ENCODE measurements around the gene PDXDC1.
"Not testable (repeated sequence)": the region's sequence is repeated elsewhere in the genome, so short reads cannot be mapped to it uniquely, and the experiment has no call there.

Gene PDXDC1

DNA sequence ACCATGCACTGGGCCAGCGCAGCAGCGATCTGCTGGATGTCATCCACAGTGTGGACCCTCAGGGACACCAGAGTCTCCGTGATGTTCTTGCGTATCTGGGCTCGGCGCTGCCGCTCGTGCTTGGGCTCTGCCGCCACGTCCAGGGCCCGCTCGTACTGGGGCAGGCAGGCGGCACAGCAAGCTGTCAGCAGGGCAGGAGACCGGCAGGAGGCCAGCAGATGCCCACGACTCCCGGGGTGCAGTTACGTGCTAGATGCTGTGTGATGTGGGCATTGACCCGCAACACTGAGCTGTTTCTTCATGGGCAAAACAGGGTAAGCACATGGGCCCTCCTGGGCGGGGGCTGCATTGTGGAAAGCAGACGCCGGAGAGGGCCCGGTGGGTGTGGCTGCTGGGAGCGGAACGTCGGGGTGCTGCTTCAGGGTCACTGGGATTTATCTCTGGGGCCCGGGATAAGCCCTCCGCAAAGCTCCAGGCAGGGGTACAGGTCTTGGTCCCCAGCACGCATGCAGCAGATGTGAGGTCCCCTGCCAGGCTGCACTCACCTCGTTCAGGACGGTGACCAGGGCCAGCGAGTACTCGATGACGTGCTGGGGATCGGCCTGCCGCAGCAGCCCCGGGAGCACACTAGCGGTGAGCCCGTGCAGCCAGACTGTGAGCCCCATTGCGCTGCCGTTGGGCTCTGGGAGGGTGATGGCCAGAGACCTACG is 158.0 kb downstream of the PDXDC1 start:
- in situ Hi-C loops (cut with MboI; ENCODE audit: low sequenced_read_pairs): not testable (repeated sequence)

DNA sequence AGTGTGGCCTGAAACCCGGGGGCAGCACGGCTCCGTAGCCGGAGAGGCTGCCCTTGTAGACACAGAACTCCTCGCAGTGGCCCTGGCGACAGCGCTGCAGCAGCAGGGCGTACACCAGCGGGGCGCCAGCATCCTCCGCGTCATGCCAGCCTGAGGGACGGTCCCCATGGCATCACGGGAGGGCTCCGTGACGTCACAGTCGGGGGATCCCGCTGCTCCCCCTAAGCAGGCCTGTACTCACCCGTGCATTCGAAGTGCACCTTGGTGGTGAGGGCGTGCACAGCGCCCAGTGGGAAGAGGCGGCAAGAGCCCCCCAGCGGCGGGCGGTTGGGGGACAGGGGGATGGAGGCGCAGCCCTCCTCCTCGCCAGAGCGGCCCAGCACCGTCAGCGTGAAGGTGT is 158.7 kb downstream of the PDXDC1 start:
- in situ Hi-C loops (cut with MboI; ENCODE audit: low sequenced_read_pairs): not testable (repeated sequence)

DNA sequence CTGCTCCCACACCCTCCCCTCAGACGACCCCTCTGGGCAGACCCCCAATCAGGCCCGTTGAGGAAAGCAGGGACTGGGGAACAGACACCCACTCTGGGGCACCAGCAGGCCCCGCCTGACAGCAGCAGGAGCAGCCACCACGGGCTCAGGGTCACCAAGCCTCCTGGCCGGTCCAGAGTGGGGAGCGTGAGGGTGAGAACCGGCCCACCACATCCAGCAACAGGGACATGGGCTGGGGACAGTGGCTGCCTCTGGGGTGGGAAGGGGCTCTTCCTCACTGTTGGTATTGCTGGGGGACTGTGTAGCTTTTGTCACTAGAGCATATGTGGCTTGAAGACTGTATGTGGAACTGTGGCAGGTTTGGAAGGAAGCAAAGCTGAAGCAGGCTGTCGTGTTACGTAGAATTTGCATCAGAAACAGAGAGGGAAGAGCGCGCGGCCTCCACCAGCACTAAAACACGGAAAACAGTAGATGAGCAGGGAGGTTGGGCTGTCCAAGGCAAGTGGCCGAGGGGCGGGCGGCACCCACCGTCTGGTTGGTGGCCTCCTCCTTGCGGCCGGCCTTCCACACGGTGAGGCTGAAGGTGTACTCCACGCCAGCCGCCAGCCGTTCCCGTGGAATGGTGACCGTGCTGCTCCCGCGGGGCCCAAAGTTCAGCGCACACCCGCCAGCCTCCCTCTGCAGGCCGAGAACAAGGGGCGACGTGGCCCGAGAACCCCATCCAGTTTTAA is 160.1 kb downstream of the PDXDC1 start:
- in situ Hi-C loops (cut with MboI; ENCODE audit: low sequenced_read_pairs): not testable (repeated sequence)

DNA sequence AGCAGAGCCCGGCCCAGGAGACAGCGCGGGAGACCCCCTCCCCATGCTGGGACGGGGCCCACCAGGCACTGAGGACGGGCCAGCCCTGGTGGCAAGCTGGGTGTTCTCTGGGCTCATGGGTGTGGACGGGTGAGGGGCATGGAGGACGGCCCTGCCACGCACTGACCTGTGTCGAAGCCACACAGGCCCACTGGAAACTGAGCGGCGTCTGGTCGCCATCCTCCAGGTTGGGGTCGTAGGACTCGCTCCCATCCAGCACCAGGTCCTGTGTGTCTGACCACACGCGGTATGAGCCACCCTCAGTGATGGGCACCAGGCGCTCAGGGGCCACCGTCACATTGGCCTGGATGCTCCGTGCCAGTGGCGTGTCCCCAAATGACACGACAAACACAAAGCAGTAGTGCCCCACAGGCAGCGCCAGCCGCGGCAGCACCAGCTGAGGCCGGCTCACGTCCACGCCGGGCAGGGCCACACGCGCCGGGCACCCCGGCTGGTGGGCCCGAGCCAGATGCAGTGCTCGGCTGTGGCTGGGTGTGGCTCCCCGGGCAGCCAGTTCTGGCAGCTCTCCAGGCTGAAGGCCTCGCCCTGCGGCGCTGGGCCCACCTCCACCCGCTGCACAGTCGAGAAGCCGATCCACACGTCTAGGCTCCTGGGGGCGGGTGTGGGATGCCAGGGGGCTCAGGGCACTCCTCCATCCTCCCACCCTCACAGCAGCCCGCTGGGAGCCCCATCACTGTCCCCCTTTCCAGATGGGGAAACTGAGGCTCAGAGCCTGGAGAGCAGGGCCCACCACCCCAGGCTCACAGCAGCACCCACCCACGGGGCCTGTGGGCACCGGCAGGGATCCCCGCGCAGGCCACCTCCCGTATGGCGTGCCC is 160.9 kb downstream of the PDXDC1 start:
- in situ Hi-C loops (cut with MboI; ENCODE audit: low sequenced_read_pairs): not testable (repeated sequence)

- in situ Hi-C loops (cut with MboI; ENCODE audit: low sequenced_read_pairs): not testable (repeated sequence)
Measured at GRCh38 chr16:15137514-15137913, 162.7 kb downstream of the PDXDC1 start.

GRCh38 chr16:15140444-15141365 is 165.9 kb downstream of the PDXDC1 start:
- in situ Hi-C loops (cut with MboI; ENCODE audit: low sequenced_read_pairs): not testable (repeated sequence)

- in situ Hi-C loops (cut with MboI; ENCODE audit: low sequenced_read_pairs): no loop called here
Measured at GRCh38 chr16:15141586-15141985, 166.8 kb downstream of the PDXDC1 start.

DNA sequence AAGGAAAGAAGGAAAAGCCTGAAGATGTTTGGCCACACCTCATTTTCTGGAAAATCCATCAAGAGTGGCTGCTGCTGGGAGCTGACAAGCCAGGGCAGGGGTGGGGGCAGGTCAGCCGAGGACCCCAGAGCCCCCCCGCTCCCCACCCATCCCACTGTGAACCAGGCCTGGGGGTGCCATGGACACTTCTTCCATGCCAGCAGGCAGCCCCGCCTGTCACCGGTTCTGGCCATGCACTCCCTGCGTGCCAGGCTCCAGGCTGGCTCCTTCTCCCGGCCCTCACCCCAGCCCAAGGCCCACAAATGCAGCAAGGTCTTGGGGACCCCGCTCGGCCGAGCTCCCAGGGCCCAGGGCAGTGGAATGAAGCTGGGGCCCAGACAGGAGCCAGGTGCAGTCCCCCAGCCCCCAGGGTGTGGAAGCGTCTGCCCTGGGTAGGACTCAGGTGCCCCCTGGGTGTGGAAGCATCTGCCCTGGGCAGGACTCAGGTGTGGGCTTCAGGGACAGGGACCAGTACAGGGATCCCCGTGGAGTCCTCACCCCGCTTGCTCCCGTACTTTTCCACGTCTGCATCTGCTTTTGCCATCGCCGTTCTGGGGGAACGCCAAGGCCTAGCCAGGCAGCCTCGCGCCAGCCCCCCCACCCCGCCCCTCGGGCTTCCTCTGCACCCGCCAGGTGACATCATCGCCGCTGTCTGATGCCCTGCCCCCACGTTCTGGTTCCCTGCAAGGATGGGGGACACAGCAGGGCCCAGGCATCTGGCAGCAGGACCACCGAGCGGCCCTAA is 167.5 kb downstream of the PDXDC1 start:
- in situ Hi-C loops (cut with MboI; ENCODE audit: low sequenced_read_pairs): not testable (repeated sequence)

- in situ Hi-C loops (cut with MboI; ENCODE audit: low sequenced_read_pairs): not testable (repeated sequence)
Measured at GRCh38 chr16:15142891-15143600, 168.2 kb downstream of the PDXDC1 start.

DNA sequence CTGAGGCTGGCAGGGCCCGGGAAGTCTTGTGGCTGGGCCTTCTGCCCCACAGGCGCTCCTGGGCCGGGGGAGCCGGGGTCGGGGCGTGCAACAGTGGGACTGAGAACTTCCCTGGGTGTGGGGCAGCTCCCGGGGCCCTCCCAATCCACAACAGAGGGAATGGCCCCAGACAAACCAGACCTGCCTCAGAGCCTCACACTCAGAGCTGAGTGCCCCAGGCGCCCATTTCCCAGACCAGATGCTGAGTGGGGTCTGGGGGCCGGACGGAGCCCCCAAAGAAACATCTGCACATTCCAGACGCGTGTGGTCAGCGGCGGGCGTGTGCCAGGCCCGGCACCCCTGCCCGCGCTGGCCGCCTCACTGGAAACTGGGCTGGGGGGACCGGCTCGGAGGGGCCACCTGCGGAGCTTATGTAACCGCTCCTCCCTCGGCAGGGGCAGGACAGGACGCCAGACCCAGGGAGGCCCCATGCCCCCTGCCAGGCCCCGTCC is 168.8 kb downstream of the PDXDC1 start:
- in situ Hi-C loops (cut with MboI; ENCODE audit: low sequenced_read_pairs): not testable (repeated sequence)

DNA sequence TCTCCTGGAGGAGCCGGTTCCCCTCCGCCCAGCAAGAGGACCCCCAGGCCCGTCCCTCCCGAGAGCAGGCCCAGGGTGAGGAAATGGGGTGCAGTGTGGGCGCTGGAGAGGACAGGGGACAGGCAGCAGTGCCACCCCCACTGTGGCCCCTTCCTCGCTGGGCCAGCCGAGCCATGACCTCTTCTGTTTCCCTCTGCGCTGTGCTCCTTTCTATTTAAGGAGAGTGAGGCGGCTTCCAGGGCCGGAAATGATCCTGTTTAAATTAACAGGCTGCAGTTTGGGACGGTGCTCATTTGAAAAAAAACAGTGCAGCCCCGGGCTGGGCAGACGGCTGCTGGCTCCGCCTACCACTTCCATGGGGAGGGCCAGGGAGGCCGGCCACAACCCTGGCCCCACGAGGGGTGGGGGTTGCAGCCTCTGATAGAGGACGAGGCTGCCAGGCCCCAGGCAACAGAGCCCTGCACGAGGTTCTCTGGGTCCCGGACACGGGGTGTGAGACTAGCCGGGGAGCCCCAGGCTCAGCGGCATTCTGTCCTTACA is 169.3 kb downstream of the PDXDC1 start:
- in situ Hi-C loops (cut with MboI; ENCODE audit: low sequenced_read_pairs): not testable (repeated sequence)

- in situ Hi-C loops (cut with MboI; ENCODE audit: low sequenced_read_pairs): not testable (repeated sequence)
Measured at GRCh38 chr16:15144781-15145417, 170.1 kb downstream of the PDXDC1 start.

GRCh38 chr16:15145418-15146263 is 170.8 kb downstream of the PDXDC1 start:
- in situ Hi-C loops (cut with MboI; ENCODE audit: low sequenced_read_pairs): not testable (repeated sequence)

GRCh38 chr16:15146264-15146662 is 171.4 kb downstream of the PDXDC1 start:
- in situ Hi-C loops (cut with MboI; ENCODE audit: low sequenced_read_pairs): not testable (repeated sequence)

DNA sequence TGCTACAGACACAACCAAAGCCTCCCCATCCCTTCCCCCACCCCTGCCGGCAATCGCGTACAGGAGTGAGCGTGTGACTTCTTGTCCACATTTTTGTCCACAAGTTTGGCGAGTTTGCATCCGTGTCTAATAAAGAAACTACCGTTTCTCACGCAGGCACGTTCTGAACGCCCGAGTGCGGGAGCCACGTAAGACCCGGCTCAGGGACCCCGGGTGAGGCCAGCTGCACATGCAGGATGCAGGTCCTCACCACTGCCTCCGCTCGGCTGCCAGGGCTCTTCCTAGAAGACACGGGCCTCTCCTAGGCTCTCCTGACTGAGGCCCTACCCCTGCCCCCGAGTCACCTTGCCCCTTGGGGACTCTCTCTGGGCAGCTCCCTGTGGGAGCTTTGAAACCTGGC is 174.0 kb downstream of the PDXDC1 start:
- in situ Hi-C loops (cut with MboI; ENCODE audit: low sequenced_read_pairs): not testable (repeated sequence)

GRCh38 chr16:15149260-15149659 is 174.4 kb downstream of the PDXDC1 start:
- in situ Hi-C loops (cut with MboI; ENCODE audit: low sequenced_read_pairs): not testable (repeated sequence)

- in situ Hi-C loops (cut with MboI; ENCODE audit: low sequenced_read_pairs): not testable (repeated sequence)
Measured at GRCh38 chr16:15154005-15154404, 179.2 kb downstream of the PDXDC1 start.
